GM19238 (cell line): ENCODE data around the gene ZPR1.
"Not testable (repeated sequence)": the region's sequence is repeated elsewhere in the genome, so short reads cannot be mapped to it uniquely, and the experiment has no call there.

Experiments used
- DNase-seq: peaks from one replicate; pipeline ENCODE4 v3.0.0; 2011; ENCODE audit warnings: low spot score; ENCODE audit not compliant: insufficient read length

Gene ZPR1

GRCh38 chr11:116787786-116788486 is at the start of gene ZPR1:
TSS of gene ZPR1 (minus strand) at chr11:116788023. CDS start at chr11:116787990, 33 bp downstream.
- peak; percentile 91 for DNase-seq

- no peak for DNase-seq
Measured at GRCh38 chr11:116836632-116836991, 48.8 kb upstream of the ZPR1 start.

- peak; percentile 84 for DNase-seq
Measured at GRCh38 chr11:116835791-116836631, 48.2 kb upstream of the ZPR1 start.

- no peak for DNase-seq
Measured at GRCh38 chr11:116835042-116835772, 47.4 kb upstream of the ZPR1 start.

- not testable (repeated sequence) for DNase-seq
Measured at GRCh38 chr11:116834535-116835041, 46.8 kb upstream of the ZPR1 start.

GRCh38 chr11:116833816-116834534 is 46.2 kb upstream of the ZPR1 start:
- DNase-seq: no peak

GRCh38 chr11:116833491-116833815 is 45.6 kb upstream of the ZPR1 start:
- no peak for DNase-seq

- DNase-seq: no peak
Measured at GRCh38 chr11:116832350-116833290, 44.8 kb upstream of the ZPR1 start.

- no peak for DNase-seq
Measured at GRCh38 chr11:116831790-116832349, 44.0 kb upstream of the ZPR1 start.

GRCh38 chr11:116830184-116830912 is 42.5 kb upstream of the ZPR1 start:
- no peak for DNase-seq

GRCh38 chr11:116829525-116830183 is 41.8 kb upstream of the ZPR1 start, which contains the start of gene APOC3:
TSS of gene APOC3 (plus strand) at chr11:116829907. CDS start at chr11:116830583, 676 bp downstream.
- DNase-seq: no peak

- no peak for DNase-seq
Measured at GRCh38 chr11:116828632-116829524, 41.1 kb upstream of the ZPR1 start.

GRCh38 chr11:116827461-116827860 is 39.6 kb upstream of the ZPR1 start:
- no peak for DNase-seq

GRCh38 chr11:116826751-116827431 is 39.1 kb upstream of the ZPR1 start:
- DNase-seq: no peak

- DNase-seq: no peak
Measured at GRCh38 chr11:116825854-116826750, 38.3 kb upstream of the ZPR1 start.

- DNase-seq: no peak
Measured at GRCh38 chr11:116825434-116825833, 37.6 kb upstream of the ZPR1 start.
